Heart right ventricle (tissue), 16 donors: ENCODE results near the gene AP1G1. TPM values are rescaled to one million over a fixed set of nuclear protein-coding genes. Genes with fewer than 3 reads are reported as not detected.
"Not testable (repeated sequence)": the region's sequence is repeated elsewhere in the genome, so short reads cannot be mapped to it uniquely, and the experiment has no call there.

Source experiments
- ATAC-seq, 8 donors: fragments of 200-7000 bp; cut with Tn5 transposase; one replicate each; pipeline ENCODE4 v1.9.1; 2020; ENCODE audit warnings: mild to moderate bottlenecking in 8 of 8, moderate library complexity in 8 of 8, moderate number of reproducible peaks in 1 of 8
- DNase-seq, 2 donors: peaks; one replicate each; pipeline ENCODE4 v3.0.0-alpha.2; 2020
- H3K27ac ChIP-seq, 10 donors: fragments of 200-600 bp; sonication (generic) in 2 of 10; one replicate each; pipeline versions ENCODE4 v1.5.0 to v1.8.0; 2020 to 2022; ENCODE audit warnings: mild to moderate bottlenecking in 3 of 10
- H3K27me3 ChIP-seq, 7 donors: fragments of 200-600 bp; one replicate each; pipeline ENCODE4 v1.8.0; 2021 to 2022; ENCODE audit warnings: mild to moderate bottlenecking in 2 of 7
- H3K36me3 ChIP-seq, 9 donors: fragments of 200-600 bp; sonication (generic) in 1 of 9; one replicate each; pipeline versions ENCODE4 v1.5.0 to v1.8.0; 2020 to 2022; ENCODE audit warnings: mild to moderate bottlenecking in 2 of 9
- H3K4me1 ChIP-seq, 9 donors: fragments of 200-600 bp; sonication (generic) in 1 of 9; one replicate each; pipeline versions ENCODE4 v1.5.0 to v1.8.0; 2020 to 2022; ENCODE audit warnings: mild to moderate bottlenecking in 4 of 9
- H3K4me3 ChIP-seq, 10 donors: fragments of 200-600 bp; sonication (generic) in 2 of 10; one replicate each; pipeline versions ENCODE4 v1.5.0 to v1.8.0; 2020 to 2022; ENCODE audit warnings: mild to moderate bottlenecking in 7 of 10, moderate library complexity in 2 of 10
- H3K9me3 ChIP-seq, 11 donors: fragments of 200-600 bp in 10 of 11; sonication (generic) in 2 of 11; one replicate each; pipeline versions ENCODE4 v1.5.0 to v1.8.0; 2013 to 2022; ENCODE audit warnings: mild to moderate bottlenecking in 2 of 11, control low read depth in 1 of 11, moderate library complexity in 1 of 11
- CTCF ChIP-seq, 9 donors: fragments of 200-600 bp; sonication (generic) in 2 of 9; IDR thresholded peaks; one replicate each; pipeline versions ENCODE4 v1.5.0 to v1.8.0; 2021 to 2022; ENCODE audit warnings: antibody characterized with exemption in 9 of 9, mild to moderate bottlenecking in 5 of 9, moderate library complexity in 1 of 9
- WGBS, 2 donors: extraction: QIAGEN DNeasy Blood & Tissue Kit; methylation state at CpG; one replicate each; pipeline ENCODE4 v1.1.7; 2013; ENCODE audit warnings: inconsistent platforms in 1 of 2; 5-methylcytosine and 5-hydroxymethylcytosine counted together
- intact Hi-C, 10 donors: fragments of 100-400 bp; cut with DNase I; formaldehyde crosslinking; loops; one replicate each; pipeline versions ENCODE4 v1.11.1 to v1.14.2; 2022
- polyA plus RNA-seq, 2 donors: library from polyadenylated mRNA; stranded (reverse); fragments of 200-250 nt; gene quantifications; one replicate each; pipeline ENCODE4 v1.2.3, GENCODE V29; 2013
- total RNA-seq, 10 donors: library from RNA; stranded (reverse); fragmentation: NEBNext Ultra II Directional in 3 of 10; extraction: Animal tissue kit (Norgen Biotek cat#: 25700) in 3 of 10; gene quantifications; one replicate each; pipeline versions ENCODE4 v1.2.1 to v1.2.4, GENCODE V29; 2021 to 2023
- donor health status: Arrhythmogenic right ventricular cardiomyopathy.
- donor health status: ischemic (EF 13 %, LVEDD 7.1; RV severe dilation, severe dysfunction).
- donor health status: healthy with polysubstance abuse.
- donor health status: DM: no; HTN: yes; CAD: no.
- donor health status: DM: no; HTN: no; CAD: no.
- donor health status: ischemic (EF 25% LVEDD 6.9; RV normal size, moderate dysfunction).
- donor health status: ischemic (EF 25% LVEDD 5.7; RV mildly dilated, moderate dysfunction).
- donor health status: healthy.
- donor health status: DM: yes; HTN: yes; CAD: no.
- donor health status: Ischemic cardiomyopathy.
- donor health status: ischemic (EF 35%, LVEDD 5.7; RV mildly dilated, moderate dysfunction).
- donor health status: nonischemic (EF 11% LVEDD 7.7; RV severe dilation, severe dysfunction).
- donor health status: DM: yes; HTN: yes; CAD: no.
- donor health status: PGD.
- donor health status: ischemic (EF 29% LVEDD 5.4; RV normal size, mild dysfunction).
- donor health status: nonischemic (EF 23%, LVEDD 6.1; RV moderate dilation, normal function).

Gene AP1G1
- total and polyA plus RNA-seq, 12 donors: 12.4 to 53.7 (median 36.1) TPM

- H3K27me3 ChIP-seq: no peaks in the 10 kb centered on the region
- no peak overlapping the region for H3K27ac ChIP-seq
- no peak for TF ChIP-seq CTCF (IDR thresholded peaks at IDR 0.05)
- WGBS, 2 donors: 92 to 100% methylated on average over 4 to 5 of the region's 5 CpGs
- no peak for ATAC-seq
- H3K4me3 ChIP-seq: no peak overlapping the region
- no peaks in the 10 kb centered on the region for H3K9me3 ChIP-seq
- DNase-seq: no peak
- no peaks in the 10 kb centered on the region for H3K4me1 ChIP-seq
- peaks cover 0 to 46% (median 9%) of the 10 kb centered on the region in 9 donors for H3K36me3 ChIP-seq
- intact Hi-C loops: no loop called here
Observed at GRCh38 chr16:71693164-71693563, 115.5 kb downstream of the AP1G1 start.

GRCh38 chr16:71689901-71690300, 118.7 kb downstream of the AP1G1 start:
- intact Hi-C loops: no loop called here
- DNase-seq (no peak), ATAC-seq (no peak)
- H3K4me1 ChIP-seq: no peaks in the 10 kb centered on the region
- H3K27ac ChIP-seq: no peak overlapping the region
- WGBS, 2 donors: 0% methylated on average over 1 of the region's 1 CpG
- no peaks in the 10 kb centered on the region for H3K27me3 ChIP-seq
- peaks cover 0 to 70% (median 18%) of the 10 kb centered on the region in 9 donors for H3K36me3 ChIP-seq
- TF ChIP-seq CTCF (IDR thresholded peaks at IDR 0.05): no peak
- no peaks in the 10 kb centered on the region for H3K9me3 ChIP-seq
- no peak overlapping the region for H3K4me3 ChIP-seq

GRCh38 chr16:71687861-71688260, 120.8 kb downstream of the AP1G1 start:
- WGBS, 2 donors: 75 to 83% methylated on average over 3 of the region's 3 CpGs
- ATAC-seq (no peak), DNase-seq (no peak)
- no peak overlapping the region for H3K27ac ChIP-seq
- intact Hi-C loops: no loop called here
- H3K4me3 ChIP-seq: no peak overlapping the region
- TF ChIP-seq CTCF (IDR thresholded peaks at IDR 0.05): no peak
- H3K27me3 ChIP-seq: no peaks in the 10 kb centered on the region
- peaks cover 0 to 5% (median 0%) of the 10 kb centered on the region in 11 donors for H3K9me3 ChIP-seq
- H3K36me3 ChIP-seq: peaks cover 0 to 91% (median 27%) of the 10 kb centered on the region in 9 donors
- no peaks in the 10 kb centered on the region for H3K4me1 ChIP-seq

GRCh38 chr16:71684280-71684679, 124.4 kb downstream of the AP1G1 start:
- intact Hi-C loops, H3K4me1 ChIP-seq, DNase-seq, H3K27me3 ChIP-seq, H3K27ac ChIP-seq, H3K9me3 ChIP-seq, ATAC-seq, H3K4me3 ChIP-seq: not testable (repeated sequence)
- 98 to 99% methylated on average over 12 of the region's 12 CpGs for WGBS, 2 donors
- H3K36me3 ChIP-seq: peaks cover 0 to 100% (median 33%) of the 10 kb centered on the region in 9 donors

- TF ChIP-seq CTCF (IDR thresholded peaks at IDR 0.05): no peak
- Histone ChIP-seq H3K27me3 (no peaks in the 10 kb centered on the region), H3K36me3 (peaks cover 0 to 100% (median 41%) of the 10 kb centered on the region in 9 donors), H3K4me3 (no peak overlapping the region), H3K27ac (no peak overlapping the region), H3K4me1 (no peaks in the 10 kb centered on the region), H3K9me3 (peaks cover 0 to 5% (median 0%) of the 10 kb centered on the region in 11 donors)
- no peak for ATAC-seq
- DNase-seq: no peak
- 91 to 92% methylated on average over 2 of the region's 2 CpGs for WGBS, 2 donors
- intact Hi-C loops: no loop called here
Observed at GRCh38 chr16:71681360-71681759, 127.3 kb downstream of the AP1G1 start.

Other genes starting within 250 kb of the AP1G1 start
- gene TAT, start 231.7 kb downstream of the AP1G1 start, total RNA-seq: not detected
- not detected for gene TAT, start 231.7 kb downstream of the AP1G1 start, polyA plus RNA-seq
- not detected for gene MARVELD3, start 182.7 kb downstream of the AP1G1 start, total RNA-seq
- gene MARVELD3, start 182.7 kb downstream of the AP1G1 start, polyA plus RNA-seq: under 1 TPM in 1 of 2 donors, not detected in 1; 0.01 TPM
- gene PHLPP2, start 84.1 kb downstream of the AP1G1 start, total RNA-seq: 1 to 10 TPM; 1.9 to 5.3 (median 3.4) TPM
- 1 to 10 TPM in 1 of 2 donors, under 1 TPM in 1; 0.77 to 1.7 TPM for gene PHLPP2, start 84.1 kb downstream of the AP1G1 start, polyA plus RNA-seq
- 10 to 100 TPM; 13.9 to 24.2 (median 19.1) TPM for gene ATXN1L, start 37.1 kb upstream of the AP1G1 start, total RNA-seq
- 1 to 10 TPM; 6.0 to 6.7 TPM for gene ATXN1L, start 37.1 kb upstream of the AP1G1 start, polyA plus RNA-seq
- gene ZNF821, start 75.3 kb upstream of the AP1G1 start, total RNA-seq: 1 to 10 TPM; 2.2 to 7.8 (median 3.5) TPM
- gene ZNF821, start 75.3 kb upstream of the AP1G1 start, polyA plus RNA-seq: 1 to 10 TPM; 3.5 to 3.6 TPM
- 100 to 1,000 TPM in 7 of 10 donors, 10 to 100 TPM in 3; 89.1 to 140 (median 108) TPM for gene IST1, start 86.7 kb upstream of the AP1G1 start, total RNA-seq
- gene IST1, start 86.7 kb upstream of the AP1G1 start, polyA plus RNA-seq: 10 to 100 TPM; 80.6 to 92.1 TPM
- gene PKD1L3, start 191.6 kb upstream of the AP1G1 start, total RNA-seq: under 1 TPM in 6 of 10 donors, not detected in 4; 0.04 to 0.19 (median 0.11) TPM
- gene PKD1L3, start 191.6 kb upstream of the AP1G1 start, polyA plus RNA-seq: under 1 TPM; under 0.01 to 0.07 TPM
- gene DHODH, start 199.9 kb upstream of the AP1G1 start, total RNA-seq: 10 to 100 TPM in 3 of 10 donors, 1 to 10 TPM in 7; 6.1 to 12.6 (median 8.9) TPM
- 1 to 10 TPM; 6.6 to 7.0 TPM for gene DHODH, start 199.9 kb upstream of the AP1G1 start, polyA plus RNA-seq
- 10 to 100 TPM in 2 of 10 donors, 1 to 10 TPM in 7, under 1 TPM in 1; 0.47 to 26.6 (median 5.0) TPM for gene HP, start 245.7 kb upstream of the AP1G1 start, total RNA-seq
- gene HP, start 245.7 kb upstream of the AP1G1 start, polyA plus RNA-seq: 1 to 10 TPM; 4.0 to 8.9 TPM